Activated T-helper 1 cell treated with Interleukin-2 at 50 U/mL for 16 hours (primary cell): ENCODE results near the gene NR1H4.
"Not testable (repeated sequence)": the region's sequence is repeated elsewhere in the genome, so short reads cannot be mapped to it uniquely, and the experiment has no call there.

ENCODE experiments used
- DNase-seq: peaks from one replicate; pipeline ENCODE4 v3.0.0-alpha.2; 2020; ENCODE audit warnings: low read depth

Gene NR1H4

GRCh38 chr12:100518376-100518775 is 44.7 kb downstream of the NR1H4 start:
- no peak for DNase-seq

- no peak for DNase-seq
Measured at GRCh38 chr12:100520048-100520769, 46.5 kb downstream of the NR1H4 start.

DNA sequence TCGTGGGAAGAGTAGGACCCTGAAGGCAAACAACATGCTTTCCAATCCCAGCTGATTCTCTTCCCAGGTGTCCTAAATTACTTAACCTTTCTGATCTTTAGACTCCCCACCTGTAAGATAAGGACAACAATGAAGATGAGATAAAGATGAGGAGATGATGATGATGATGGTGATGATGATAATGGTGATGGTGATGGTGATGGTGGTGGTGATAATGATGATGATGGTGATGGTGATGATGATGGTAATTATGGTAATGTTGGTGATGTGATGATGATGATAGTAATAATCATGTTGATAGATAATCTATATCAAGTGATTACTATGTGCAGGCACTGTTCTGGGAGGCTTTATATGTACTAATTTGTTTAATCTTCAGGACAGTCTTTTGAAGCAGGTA is 48.3 kb downstream of the NR1H4 start:
- DNase-seq, result no peak

DNA sequence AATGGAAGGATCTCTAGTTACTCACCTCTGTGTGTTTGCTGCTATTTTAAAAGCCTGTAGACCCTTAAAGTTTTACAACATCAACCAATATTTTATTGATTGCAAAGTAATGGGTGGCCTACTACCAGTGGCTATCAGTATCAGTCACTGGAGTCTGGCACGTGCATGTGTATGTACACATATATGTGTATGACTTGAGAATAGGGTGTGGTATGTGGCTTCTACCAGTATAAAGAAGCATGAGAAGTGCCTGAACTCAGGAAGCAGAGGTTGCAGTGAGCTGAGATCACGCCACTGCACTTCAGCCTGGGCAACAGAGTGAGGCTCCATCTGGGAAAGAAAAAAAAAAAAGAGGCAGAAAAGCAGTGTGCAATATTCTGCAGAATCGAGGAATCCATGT is 54.4 kb downstream of the NR1H4 start:
- no peak for DNase-seq

- no peak for DNase-seq
Measured at GRCh38 chr12:100528471-100529127, 54.9 kb downstream of the NR1H4 start.

GRCh38 chr12:100529756-100530350 is 56.2 kb downstream of the NR1H4 start:
- DNase-seq, result no peak

DNA sequence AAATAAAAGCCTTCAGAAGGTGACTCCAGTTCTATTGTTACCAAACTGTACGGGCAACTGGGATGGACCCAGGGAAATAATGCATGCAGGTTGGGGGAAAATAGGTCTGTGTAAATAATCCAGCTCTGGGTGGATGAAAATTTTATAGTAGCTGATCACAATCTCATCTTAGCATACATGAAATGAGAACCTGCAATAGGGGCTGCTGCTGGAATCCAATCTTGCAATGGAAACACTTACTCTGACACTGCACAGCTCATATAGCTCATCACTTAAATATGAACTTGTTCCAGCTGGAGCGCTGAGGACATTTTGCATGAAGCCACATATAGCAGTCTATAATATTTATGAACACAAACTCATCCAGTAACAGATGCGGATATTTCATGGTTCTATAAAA is 59.7 kb downstream of the NR1H4 start:
- no peak for DNase-seq

DNA sequence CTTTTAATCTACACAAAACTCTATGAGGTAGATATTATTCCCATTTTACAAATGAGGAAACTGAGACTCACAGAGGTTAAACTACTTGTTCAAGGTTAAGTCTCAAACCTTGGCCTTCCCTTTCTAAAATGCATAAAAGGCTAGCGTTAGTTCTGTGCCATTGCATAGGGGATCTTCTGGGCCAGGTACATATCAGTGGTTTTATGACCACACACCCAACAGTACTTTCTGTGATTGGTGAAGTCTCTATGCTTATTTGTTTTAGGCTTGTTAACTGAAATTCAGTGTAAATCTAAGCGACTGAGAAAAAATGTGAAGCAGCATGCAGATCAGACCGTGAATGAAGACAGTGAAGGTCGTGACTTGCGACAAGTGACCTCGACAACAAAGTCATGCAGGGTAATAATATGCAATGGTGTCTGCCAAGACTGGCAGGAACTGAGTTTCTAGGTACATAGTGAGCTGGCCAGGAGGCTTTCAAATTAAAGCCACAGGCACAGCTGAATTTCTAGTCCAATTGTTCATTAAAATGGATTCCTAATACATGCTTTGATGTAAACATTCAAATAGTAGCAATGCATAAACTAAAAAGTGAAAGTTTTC is 61.1 kb downstream of the NR1H4 start:
- DNase-seq, result no peak

GRCh38 chr12:100539202-100539601 is 65.5 kb downstream of the NR1H4 start:
- no peak for DNase-seq

- DNase-seq, result no peak
Measured at GRCh38 chr12:100544165-100544564, 70.5 kb downstream of the NR1H4 start.

DNA sequence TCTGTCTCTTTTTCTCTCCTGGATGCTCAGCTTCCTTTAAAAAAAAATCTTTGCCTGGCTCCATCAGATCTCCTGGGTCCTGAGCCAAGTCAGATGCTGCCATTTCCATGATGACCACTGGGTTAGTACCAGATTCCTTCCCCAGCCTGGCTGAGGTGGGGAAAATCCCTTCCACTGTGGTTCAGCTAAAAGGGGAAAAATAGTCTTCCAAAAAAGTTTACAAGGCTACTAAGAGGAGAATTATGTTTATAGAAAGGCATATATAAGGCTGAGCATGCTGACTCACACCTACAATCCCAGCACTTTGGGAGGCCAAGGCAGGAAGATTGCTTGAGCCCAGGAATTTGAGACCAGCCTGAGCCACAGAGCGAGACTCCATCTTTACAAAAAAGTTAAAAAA is 71.4 kb downstream of the NR1H4 start:
- no peak for DNase-seq

GRCh38 chr12:100553936-100554335 is 80.3 kb downstream of the NR1H4 start:
- DNase-seq, result no peak

DNA sequence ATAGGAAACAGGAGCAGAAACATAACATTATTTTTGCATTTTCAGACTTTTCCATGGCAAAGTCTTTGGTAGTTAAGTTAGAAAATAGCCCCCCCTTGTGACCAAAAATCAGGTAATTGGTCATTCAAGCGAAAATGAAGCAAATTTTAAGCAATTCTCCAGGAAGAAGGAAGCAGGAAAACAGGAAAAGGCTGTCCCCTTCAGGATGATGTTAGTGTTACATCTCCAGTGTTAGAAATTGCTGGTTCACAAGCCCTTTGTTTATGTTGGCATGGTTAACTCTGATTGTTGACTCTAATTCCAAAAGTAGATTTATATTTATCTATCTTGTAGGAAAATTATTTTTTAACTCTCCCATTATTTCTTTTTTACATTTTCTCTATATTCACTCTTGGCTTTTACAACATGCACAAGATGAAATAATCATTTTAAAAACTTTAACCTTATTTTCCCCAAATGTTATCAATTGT is 81.0 kb downstream of the NR1H4 start:
- DNase-seq, result no peak

- DNase-seq, result no peak
Measured at GRCh38 chr12:100555722-100556121, 82.1 kb downstream of the NR1H4 start.

- DNase-seq, result no peak
Measured at GRCh38 chr12:100557357-100557756, 83.7 kb downstream of the NR1H4 start.

DNA sequence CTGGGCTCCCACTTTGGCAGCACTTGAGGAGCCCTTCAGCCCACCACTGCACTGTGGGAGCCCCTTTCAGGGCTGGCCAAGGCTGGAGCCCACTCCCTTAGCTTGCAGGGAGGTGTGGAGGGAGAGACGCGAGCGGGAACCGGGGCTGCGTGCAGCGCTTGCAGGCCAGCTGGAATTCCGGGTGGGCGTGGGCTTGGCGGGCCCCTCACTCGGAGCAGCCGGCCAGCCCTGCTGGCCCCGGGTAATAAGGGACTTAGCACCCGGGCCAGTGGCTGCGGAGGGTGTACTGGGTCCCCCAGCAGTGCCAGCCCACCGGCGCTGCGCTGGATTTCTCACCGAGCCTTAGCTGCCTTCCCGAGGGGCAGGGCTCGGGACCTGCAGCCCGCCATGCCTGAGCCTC is 85.6 kb downstream of the NR1H4 start:
- DNase-seq, result not testable (repeated sequence)

GRCh38 chr12:100564090-100564489 is 90.4 kb downstream of the NR1H4 start:
- DNase-seq, result no peak

GRCh38 chr12:100564905-100565467 is 91.3 kb downstream of the NR1H4 start:
- DNase-seq, result no peak

DNA sequence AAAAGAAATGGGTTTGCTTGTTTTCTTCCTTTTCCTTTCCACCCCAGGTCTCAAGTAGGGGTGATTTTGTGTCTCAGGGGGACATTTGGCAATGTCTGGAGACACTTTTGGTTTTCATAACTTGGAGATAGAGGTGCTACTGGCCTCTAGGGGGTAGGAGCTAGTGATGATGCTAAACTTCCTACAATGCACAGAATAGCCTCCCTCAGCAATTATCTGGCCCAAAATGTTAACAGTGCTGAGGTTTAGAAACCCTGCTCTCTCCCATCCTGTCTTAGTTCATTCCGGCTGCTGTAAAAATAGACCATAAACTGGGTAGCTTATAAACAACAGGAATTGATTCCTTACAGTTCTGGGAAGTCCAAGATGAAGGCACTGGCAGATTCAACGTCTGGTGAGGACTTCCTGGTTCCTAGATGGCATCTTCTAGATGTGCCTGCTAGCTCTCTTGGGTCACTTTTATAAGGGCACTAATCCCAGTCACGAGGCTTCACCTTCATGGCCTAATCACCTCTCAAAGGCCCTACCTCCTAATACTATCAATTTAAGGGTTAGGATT is 92.4 kb downstream of the NR1H4 start:
- no peak for DNase-seq

DNA sequence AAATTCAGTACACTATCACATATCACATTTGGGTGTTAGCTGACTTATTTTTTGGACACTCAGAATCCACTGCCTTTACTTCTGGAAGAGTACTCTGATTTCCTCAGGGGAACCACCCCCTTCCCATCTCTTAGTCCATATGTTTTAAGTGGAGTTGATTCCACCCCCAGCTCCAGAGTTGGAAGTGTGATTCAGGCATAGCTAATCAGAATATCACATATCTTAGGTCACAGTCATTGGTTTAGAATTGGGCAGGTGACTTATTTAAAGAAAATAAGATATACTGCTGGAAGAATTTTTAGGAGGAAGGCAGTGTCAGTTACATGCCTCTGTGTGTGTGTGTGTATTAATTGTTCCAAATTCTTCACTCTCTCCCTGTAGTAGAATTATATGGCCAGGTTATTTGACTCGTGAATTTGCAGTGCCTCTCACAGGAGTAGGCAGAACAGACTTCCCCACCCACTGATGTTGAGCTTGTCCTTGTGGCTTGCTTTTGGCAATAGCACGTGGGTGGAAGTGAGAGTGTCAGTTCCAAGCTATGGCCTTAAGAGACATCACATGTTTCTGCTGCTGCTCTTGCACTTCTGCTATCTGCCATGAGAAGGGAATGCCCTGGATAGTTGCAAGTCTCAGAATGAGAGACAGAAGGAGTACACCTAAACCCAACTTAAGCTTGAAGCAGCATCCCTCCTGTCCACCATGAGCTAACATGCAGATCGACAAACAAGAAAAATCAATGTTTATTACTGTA is 93.4 kb downstream of the NR1H4 start:
- no peak for DNase-seq

DNA sequence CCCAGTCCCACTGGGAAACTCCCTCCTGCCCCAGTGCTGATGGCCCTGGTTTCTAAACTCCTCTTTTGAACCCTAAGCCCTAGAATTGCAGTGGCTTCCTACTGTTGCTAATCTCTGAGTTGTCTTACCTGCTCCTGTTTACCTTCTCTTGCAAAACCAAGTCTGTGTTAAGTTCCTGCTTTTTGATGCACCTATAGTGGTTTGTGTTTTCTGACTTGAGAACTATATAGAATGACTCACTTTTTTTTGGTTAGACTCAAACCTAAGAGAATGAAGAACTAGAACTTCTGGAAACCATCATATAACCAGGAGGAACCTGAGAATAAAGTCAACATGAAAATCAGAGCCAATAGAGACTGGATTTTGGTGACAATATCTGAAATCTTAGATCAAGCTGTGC is 94.3 kb downstream of the NR1H4 start:
- no peak for DNase-seq

DNA sequence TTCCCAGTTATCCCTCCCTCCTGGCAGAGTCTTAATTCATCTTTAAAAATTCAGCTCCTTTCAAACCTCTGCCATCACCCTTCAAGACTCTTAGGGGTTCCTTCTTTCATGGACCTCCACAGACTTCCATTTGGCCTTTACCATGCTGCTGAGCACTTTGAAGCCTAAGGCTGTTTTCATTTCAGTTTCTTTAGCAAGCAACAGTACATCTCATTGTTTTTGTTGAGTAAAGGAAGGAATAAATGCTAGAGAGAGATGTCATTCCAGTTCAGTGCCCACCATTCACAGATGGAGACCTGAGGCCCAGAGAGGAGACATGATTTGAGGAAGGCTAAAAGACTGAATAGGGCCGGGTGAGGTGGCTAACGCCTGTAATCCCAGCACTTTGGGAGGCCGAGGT is 98.5 kb downstream of the NR1H4 start:
- DNase-seq, result no peak
